ENCODE results near the gene MTMR10. TPM values are rescaled to one million over a fixed set of nuclear protein-coding genes. Genes with fewer than 3 reads are reported as not detected.

The MTMR10 gene
- total and polyA plus RNA-seq, 9 donors: 14.1 to 35.8 (median 23.4) TPM

DNA sequence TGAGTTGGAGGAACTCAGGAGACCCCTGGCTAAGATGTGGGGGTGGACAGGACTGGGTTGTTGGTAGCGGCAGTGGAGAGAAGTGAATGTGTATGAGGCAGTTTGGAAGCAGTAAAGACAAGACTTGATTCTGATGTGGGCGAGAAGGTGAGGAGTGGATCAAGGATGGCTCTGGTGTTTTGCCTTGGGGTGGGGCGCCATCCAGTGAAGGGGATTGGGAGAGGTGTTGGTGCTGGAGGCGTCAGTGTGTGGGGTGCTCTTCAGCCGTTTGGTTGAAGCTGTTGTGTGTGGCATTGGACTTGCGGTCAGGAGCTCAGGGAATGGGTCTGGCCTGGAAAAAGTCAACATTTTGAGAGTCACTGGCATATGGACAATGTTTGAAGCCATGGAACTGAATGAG lies 74.4 kb downstream of the MTMR10 start:
- TF ChIP-seq, protein P1, sequence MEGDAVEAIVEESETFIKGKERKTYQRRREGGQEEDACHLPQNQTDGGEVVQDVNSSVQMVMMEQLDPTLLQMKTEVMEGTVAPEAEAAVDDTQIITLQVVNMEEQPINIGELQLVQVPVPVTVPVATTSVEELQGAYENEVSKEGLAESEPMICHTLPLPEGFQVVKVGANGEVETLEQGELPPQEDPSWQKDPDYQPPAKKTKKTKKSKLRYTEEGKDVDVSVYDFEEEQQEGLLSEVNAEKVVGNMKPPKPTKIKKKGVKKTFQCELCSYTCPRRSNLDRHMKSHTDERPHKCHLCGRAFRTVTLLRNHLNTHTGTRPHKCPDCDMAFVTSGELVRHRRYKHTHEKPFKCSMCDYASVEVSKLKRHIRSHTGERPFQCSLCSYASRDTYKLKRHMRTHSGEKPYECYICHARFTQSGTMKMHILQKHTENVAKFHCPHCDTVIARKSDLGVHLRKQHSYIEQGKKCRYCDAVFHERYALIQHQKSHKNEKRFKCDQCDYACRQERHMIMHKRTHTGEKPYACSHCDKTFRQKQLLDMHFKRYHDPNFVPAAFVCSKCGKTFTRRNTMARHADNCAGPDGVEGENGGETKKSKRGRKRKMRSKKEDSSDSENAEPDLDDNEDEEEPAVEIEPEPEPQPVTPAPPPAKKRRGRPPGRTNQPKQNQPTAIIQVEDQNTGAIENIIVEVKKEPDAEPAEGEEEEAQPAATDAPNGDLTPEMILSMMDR (IDR thresholded peaks at IDR 0.05): no peak
- TF ChIP-seq POLR2A (IDR thresholded peaks at IDR 0.05) (no peak), EP300 (IDR thresholded peaks at IDR 0.05) (no peak)
- Histone ChIP-seq H3K36me3 (no peaks in the 10 kb centered on the region), H3K4me3 (no peak overlapping the region), H3K27me3 (no peaks in the 10 kb centered on the region), H3K4me1 (ENCODE audit: insufficient read depth) (no peaks in the 10 kb centered on the region), H3K9me3 (no peaks in the 10 kb centered on the region), H3K27ac (no peak overlapping the region)
- WGBS, 3 donors: 69 to 75% (median 69%) methylated on average over 6 of the region's 6 CpGs
- intact Hi-C loops (cut with DNase I): no loop called here
- DNase-seq: no peak

DNA sequence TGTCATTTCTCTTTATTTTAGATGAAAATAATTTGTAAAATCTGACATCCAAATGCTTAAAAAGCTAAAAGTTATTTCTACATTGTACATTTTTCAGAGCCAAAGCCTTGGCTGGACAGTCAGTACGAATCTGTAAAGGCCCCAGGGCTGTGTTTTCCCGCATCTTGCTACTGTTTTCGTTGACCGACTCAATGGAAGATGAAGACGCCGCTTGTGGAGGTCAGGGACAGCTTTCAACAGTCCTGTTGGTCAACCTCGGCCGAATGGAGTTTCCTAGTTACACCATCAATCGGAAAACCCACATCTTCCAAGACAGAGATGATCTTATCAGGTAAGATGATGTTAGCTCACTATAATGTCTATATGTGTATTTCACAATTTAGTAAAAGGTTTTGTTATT lies 77.7 kb downstream of the MTMR10 start:
- no peaks in the 10 kb centered on the region for H3K27me3 ChIP-seq
- no peak for DNase-seq
- H3K36me3 ChIP-seq: no peaks in the 10 kb centered on the region

DNA sequence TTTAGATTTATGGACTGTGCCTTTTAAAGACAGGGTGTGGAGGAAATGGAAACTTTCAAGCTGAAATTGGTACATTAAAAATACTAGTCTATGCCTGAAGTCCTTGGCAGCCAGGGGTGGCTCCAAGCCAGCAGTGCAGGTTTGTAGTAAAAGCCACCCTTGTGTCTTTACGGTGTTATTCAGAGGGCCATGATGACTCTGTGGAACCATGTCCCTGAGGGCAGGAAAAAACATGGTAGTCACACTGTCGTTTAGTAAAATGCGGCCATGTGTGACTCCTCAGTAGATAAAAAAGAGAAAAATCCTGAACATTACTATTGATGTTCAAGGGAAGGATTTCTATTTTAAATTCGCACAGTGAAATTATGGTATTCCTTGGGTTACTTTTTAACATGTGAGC lies 85.1 kb downstream of the MTMR10 start:
- Histone ChIP-seq H3K4me3 (no peak overlapping the region), H3K9me3 (no peaks in the 10 kb centered on the region), H3K4me1 (ENCODE audit: insufficient read depth) (peaks cover 2% of the 10 kb centered on the region), H3K27me3 (no peaks in the 10 kb centered on the region), H3K27ac (no peak overlapping the region), H3K36me3 (no peaks in the 10 kb centered on the region)
- WGBS, 3 donors: 75 to 84% (median 83%) methylated on average over 4 of the region's 4 CpGs
- TF ChIP-seq EP300 (IDR thresholded peaks at IDR 0.05): no peak
- no peak for TF ChIP-seq POLR2A (IDR thresholded peaks at IDR 0.05)
- TF ChIP-seq, protein P1 (IDR thresholded peaks at IDR 0.05): no peak
- DNase-seq: no peak
- intact Hi-C loops (cut with DNase I): loop anchor here in 1 of 4 donors (10.0 kb wide), 1 partner anchor 68 kb away; no protein-coding TSS in a partner anchor

More for the DNA sequence above, 77.7 kb downstream of the MTMR10 start:
- 96 to 98% (median 97%) methylated on average over 9 of the region's 9 CpGs for WGBS, 3 donors
- TF ChIP-seq EP300 (IDR thresholded peaks at IDR 0.05) (no peak), POLR2A (IDR thresholded peaks at IDR 0.05) (no peak)
- TF ChIP-seq, protein P1 (IDR thresholded peaks at IDR 0.05): no peak
- Histone ChIP-seq H3K4me1 (ENCODE audit: insufficient read depth) (no peaks in the 10 kb centered on the region), H3K4me3 (no peak overlapping the region), H3K9me3 (no peaks in the 10 kb centered on the region), H3K27ac (no peak overlapping the region)
- intact Hi-C loops (cut with DNase I): no loop called here

DNA sequence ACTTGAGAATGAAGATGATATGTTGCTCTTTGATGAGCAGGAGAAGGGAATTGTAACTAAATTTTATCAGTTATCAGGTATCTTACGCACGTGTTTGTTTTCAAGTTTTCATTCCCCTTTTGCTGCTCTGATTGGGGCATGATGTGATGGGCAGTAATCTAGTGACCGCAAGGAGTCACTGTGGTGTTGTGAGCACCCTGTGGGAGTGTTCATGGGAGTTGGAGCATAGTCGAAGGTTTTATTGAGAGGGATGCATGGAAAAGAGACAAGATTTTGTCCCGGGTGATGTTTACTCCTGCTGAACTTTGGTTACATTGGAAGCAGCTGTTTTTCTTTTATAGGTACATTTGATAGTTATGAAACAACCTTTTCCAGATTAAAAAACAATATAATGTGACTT lies 85.6 kb downstream of the MTMR10 start:
- 57 to 63% (median 58%) methylated on average over 5 of the region's 5 CpGs for WGBS, 3 donors
- Histone ChIP-seq H3K4me3 (no peak overlapping the region), H3K27me3 (no peaks in the 10 kb centered on the region), H3K36me3 (no peaks in the 10 kb centered on the region), H3K27ac (no peak overlapping the region), H3K9me3 (no peaks in the 10 kb centered on the region), H3K4me1 (ENCODE audit: insufficient read depth) (peaks cover 2% of the 10 kb centered on the region)
- no peak for DNase-seq
- intact Hi-C loops (cut with DNase I): loop anchor here in 1 of 4 donors (10.0 kb wide), 1 partner anchor 69 kb away; no protein-coding TSS in a partner anchor
- TF ChIP-seq, protein P1 (IDR thresholded peaks at IDR 0.05): no peak
- TF ChIP-seq POLR2A (IDR thresholded peaks at IDR 0.05): no peak

Measured in ovary (tissue), 9 donors.